ENCODE measurements around the gene UBE2F.

Gene UBE2F

GRCh38 chr2:238082827-238083226 lies 116.0 kb downstream of the UBE2F start:
- no peak for DNase-seq

DNA sequence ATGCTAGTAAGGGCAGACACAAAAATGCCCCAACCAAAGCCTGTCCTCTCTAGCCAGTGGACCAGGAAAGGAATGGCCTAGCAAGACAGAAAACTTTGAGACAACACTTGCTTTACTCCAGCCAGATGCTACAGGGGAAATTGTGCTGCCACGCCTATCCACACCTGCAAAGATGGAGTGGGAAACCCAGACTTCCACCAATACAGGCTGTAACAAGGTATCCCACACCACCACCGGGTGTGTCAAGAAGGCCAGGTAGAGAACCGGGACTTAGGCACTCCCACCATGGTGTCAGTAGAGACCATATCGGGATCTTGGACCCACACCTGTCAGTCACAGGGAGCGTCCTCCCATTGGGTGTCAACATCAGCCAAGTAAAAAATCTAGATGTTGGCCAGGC lies 117.1 kb downstream of the UBE2F start:
- no peak for DNase-seq

GRCh38 chr2:238084761-238085160 lies 117.9 kb downstream of the UBE2F start:
- DNase-seq = no peak

DNA sequence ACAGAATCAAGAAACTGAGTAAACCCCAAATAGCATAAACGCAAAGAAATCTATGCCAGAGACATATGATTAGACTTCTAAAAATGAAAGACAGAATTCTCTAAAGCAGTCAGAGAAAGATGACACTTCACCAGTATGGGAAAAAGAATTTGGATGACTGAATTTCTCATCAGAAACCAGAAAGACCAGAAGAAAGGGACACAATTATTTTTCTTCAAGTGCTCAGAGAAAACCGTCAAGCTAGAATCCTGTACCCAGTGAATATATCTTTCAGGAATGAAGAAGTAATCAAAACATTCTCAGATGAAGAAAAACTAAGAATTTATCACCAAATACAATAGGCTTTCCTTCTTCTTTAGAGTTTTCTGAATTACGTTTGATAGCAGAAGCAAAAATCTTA lies 119.1 kb downstream of the UBE2F start:
- DNase-seq = no peak

- DNase-seq = no peak
These were observed 120.4 kb downstream of the UBE2F start for GRCh38 chr2:238087211-238087610.

- DNase-seq = no peak
These were observed 124.1 kb downstream of the UBE2F start for GRCh38 chr2:238090887-238091286.

DNA sequence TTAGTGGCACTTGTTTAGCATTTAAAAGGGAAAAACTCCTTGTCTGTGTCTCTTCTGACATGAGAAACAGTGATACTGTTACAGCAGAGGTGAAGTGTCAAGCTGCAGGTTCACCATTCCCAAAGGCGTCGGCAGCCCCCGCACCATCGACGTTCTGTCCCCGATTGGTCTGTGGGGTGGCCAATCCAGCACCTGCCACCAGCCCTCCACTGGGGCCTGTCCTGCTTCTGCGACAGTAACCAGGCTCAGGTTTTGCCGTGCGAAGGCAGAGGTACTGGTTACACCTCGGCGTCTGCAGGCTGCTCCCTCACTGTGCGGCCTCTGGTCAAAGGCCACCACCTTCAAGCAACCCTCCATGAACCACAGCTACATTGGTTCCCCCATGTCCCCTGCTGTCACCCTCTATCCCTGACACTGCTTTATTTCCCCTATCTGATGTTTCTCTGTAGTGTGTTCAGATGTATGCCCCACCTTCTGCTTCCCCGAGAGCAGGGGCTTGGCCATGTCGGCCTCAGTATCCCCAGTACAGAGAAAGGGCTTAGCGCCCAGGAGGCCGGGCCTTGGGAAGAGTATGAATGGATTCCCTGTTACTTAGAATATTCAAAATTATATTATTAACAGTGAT lies 124.7 kb downstream of the UBE2F start:
- no peak for DNase-seq
